SK-N-SH (cell line): Measurements from ENCODE around the gene SFTPB. TPM values are rescaled to one million over a fixed set of nuclear protein-coding genes. Genes with fewer than 3 reads are reported as not detected.

Experiments
- CTCF ChIA-PET: fragments of 300-600, 350-600 bp; formaldehyde crosslinking; extraction: SDS; loops from one replicate; lab custom pipeline; 2021; lab: Yijun Ruan, JAX
- POLR2A ChIA-PET: fragments of 350-600 bp; sonication (Branson Sonifier 250); formaldehyde crosslinking; extraction: SDS; loops from one replicate; lab custom pipeline; 2020; ENCODE audit warnings: antibody characterized with exemption, inconsistent platforms; lab: Yijun Ruan, JAX
- DNase-seq: peaks from one replicate; pipeline ENCODE4 v3.0.0; 2012
- H2AFZ ChIP-seq: fragments of 200-600 bp; sonication (generic); 2 replicates; pipeline ENCODE4 v1.8.1; 2016; ENCODE audit warnings: antibody characterized with exemption, mild to moderate bottlenecking, low read depth
- H3F3A ChIP-seq: fragments of 200-600 bp; sonication (generic); replicated peaks from 2 replicates; pipeline ENCODE3; 2016; ENCODE audit warnings: antibody characterized with exemption, mild to moderate bottlenecking; ENCODE audit not compliant: insufficient read depth
- H3K27ac ChIP-seq, 2 experiments: fragments of 200-500 bp in 1 of 2; fragments of 200-600 bp in 1 of 2; sonication (Bioruptor generic) in 1 of 2; sonication (generic), shearing (Covaris generic) in 1 of 2; 2 replicates each; pipeline versions ENCODE4 v1.5.1 to v1.6.1; 2014 to 2016; ENCODE audit warnings: low read depth in 2 of 2, inconsistent platforms in 1 of 2, low read length in 1 of 2, mild to moderate bottlenecking in 1 of 2, mixed read lengths in 1 of 2
- H3K27me3 ChIP-seq: fragments of 200-600 bp; sonication (generic), shearing (Covaris generic); 2 replicates; pipeline ENCODE4 v1.6.1; 2016; ENCODE audit warnings: mixed run types; ENCODE audit not compliant: insufficient read depth
- H3K36me3 ChIP-seq, 2 experiments: fragments of 200-500 bp in 1 of 2; fragments of 200-600 bp in 1 of 2; sonication (Bioruptor generic) in 1 of 2; sonication (generic) in 1 of 2; replicated peaks in 1 of 2; 2 replicates each; pipeline versions ENCODE3 to v1.5.1; 2014 to 2016; ENCODE audit warnings: low read length in 1 of 2, mild to moderate bottlenecking in 1 of 2; ENCODE audit not compliant: insufficient read depth in 2 of 2, control insufficient read depth in 1 of 2
- H3K4me1 ChIP-seq, 2 experiments: fragments of 200-500 bp in 1 of 2; fragments of 200-600 bp in 1 of 2; sonication (Bioruptor generic) in 1 of 2; sonication (generic), shearing (Covaris generic) in 1 of 2; 2 replicates each; pipeline versions ENCODE4 v1.5.1 to v1.6.1; 2014 to 2016; ENCODE audit warnings: low read depth in 1 of 2, low read length in 1 of 2, mixed run types in 1 of 2; ENCODE audit not compliant: insufficient read depth in 2 of 2, control insufficient read depth in 1 of 2
- H3K4me2 ChIP-seq: fragments of 200-600 bp; sonication (generic), shearing (Covaris generic); 2 replicates; pipeline ENCODE4 v1.6.1; 2017; ENCODE audit warnings: mixed run types
- H3K4me3 ChIP-seq, 2 experiments: fragments of 200-500 bp in 1 of 2; fragments of 200-600 bp in 1 of 2; sonication (Bioruptor generic) in 1 of 2; sonication (generic), shearing (Covaris generic) in 1 of 2; 2 replicates each; pipeline versions ENCODE4 v1.5.1 to v1.8.1; 2014 to 2016; ENCODE audit warnings: low read depth in 2 of 2, inconsistent platforms in 1 of 2, low read length in 1 of 2, mild to moderate bottlenecking in 1 of 2, mixed read lengths in 1 of 2, moderate library complexity in 1 of 2
- H3K79me2 ChIP-seq: fragments of 200-600 bp; sonication (generic); 2 replicates; pipeline ENCODE4 v1.8.1; 2017; ENCODE audit warnings: mild to moderate bottlenecking; ENCODE audit not compliant: insufficient read depth
- H3K9ac ChIP-seq: fragments of 200-600 bp; sonication (generic); 2 replicates; pipeline ENCODE4 v1.6.1; 2017; ENCODE audit warnings: mixed run types
- H3K9me2 ChIP-seq: fragments of 200-600 bp; sonication (generic); 2 replicates; pipeline ENCODE4 v1.6.1; 2017; ENCODE audit warnings: mixed run types
- H3K9me3 ChIP-seq: fragments of 200-600 bp; sonication (generic); 2 replicates; pipeline ENCODE4 v1.6.1; 2017; ENCODE audit warnings: mixed run types, mild to moderate bottlenecking, moderate library complexity
- H4K20me1 ChIP-seq: fragments of 200-600 bp; sonication (generic); 2 replicates; pipeline ENCODE4 v1.6.1; 2017; ENCODE audit warnings: mild to moderate bottlenecking, mixed run types; ENCODE audit not compliant: insufficient read depth
- CTCF ChIP-seq: fragments of 200-600 bp; sonication (generic); IDR thresholded peaks from 2 replicates; pipeline ENCODE4 v1.6.1; 2017; ENCODE audit warnings: antibody characterized with exemption, mild to moderate bottlenecking, moderate library complexity
- ELF1 ChIP-seq: IDR thresholded peaks from 2 replicates; pipeline ENCODE4 v1.4.0; 2012
- EZH2phosphoT487 ChIP-seq: fragments of 200-600 bp; sonication (generic); IDR thresholded peaks from 2 replicates; pipeline ENCODE4 v1.6.1; 2017; ENCODE audit warnings: low read depth, mixed run types, mild to moderate bottlenecking, antibody characterized with exemption, moderate library complexity, borderline replicate concordance
- FOXJ3 ChIP-seq: sonication (generic); formaldehyde crosslinking; IDR thresholded peaks from 2 replicates; pipeline ENCODE4 v1.5.1; 2020; ENCODE audit warnings: mild to moderate bottlenecking, missing genetic modification reagents
- JUND ChIP-seq: IDR thresholded peaks from 2 replicates; pipeline ENCODE4 v1.4.0; 2012
- MEF2A ChIP-seq: IDR thresholded peaks from 2 replicates; pipeline ENCODE4 v1.4.0; 2012; ENCODE audit warnings: low read depth, borderline replicate concordance
- MXI1 ChIP-seq: IDR thresholded peaks from 2 replicates; pipeline ENCODE4 v1.6.1; 2012; ENCODE audit warnings: mild to moderate bottlenecking, low read depth, low read length, improper control_type of control experiment
- NRF1 ChIP-seq: IDR thresholded peaks from 2 replicates; pipeline ENCODE4 v1.6.1; 2012; ENCODE audit warnings: low read depth, mild to moderate bottlenecking, low read length
- RAD21 ChIP-seq: IDR thresholded peaks from 2 replicates; pipeline ENCODE4 v1.6.1; 2012; ENCODE audit warnings: mild to moderate bottlenecking, low read length
- RXRA ChIP-seq: IDR thresholded peaks from 2 replicates; pipeline ENCODE4 v1.4.0; 2012; ENCODE audit warnings: low read depth, mild to moderate bottlenecking, borderline replicate concordance
- USF1 ChIP-seq: IDR thresholded peaks from 2 replicates; pipeline ENCODE4 v1.4.0; 2012; ENCODE audit warnings: low read depth, borderline replicate concordance
- YY1 ChIP-seq: IDR thresholded peaks from 2 replicates; pipeline ENCODE4 v1.4.0; 2012; ENCODE audit warnings: low read depth, mild to moderate bottlenecking
- WGBS: methylation state at CpG from one replicate; pipeline ENCODE4 v1.1.6; 2017; ENCODE audit warnings: low lambda C conversion rate; 5-methylcytosine and 5-hydroxymethylcytosine counted together
- polyA plus RNA-seq, 3 experiments: library from polyadenylated mRNA; depleted of rRNA; stranded (reverse); fragments of >200 nt; gene quantifications; 2 replicates each; pipeline ENCODE4 v1.2.3, GENCODE V29; 2012
- TF ChIP-seq, protein P1 (sequence below): fragments of 150-350 bp; IDR thresholded peaks from 2 replicates; pipeline ENCODE4 v1.6.1; 2017; ENCODE audit warnings: antibody characterized with exemption, low read length, low read depth, borderline replicate concordance
- TF ChIP-seq, protein P2 (sequence below): IDR thresholded peaks from 2 replicates; pipeline ENCODE4 v1.4.0; 2012; ENCODE audit warnings: low read depth, borderline replicate concordance

The SFTPB gene
- polyA plus RNA-seq, 1 of the 3 experiments (the other 2 are of a cell fraction): not detected

- H3K27ac ChIP-seq: peak overlapping the region in 1 of 2 experiments; percentile 54; a peak in 1 of 4 replicates
- no peaks in the 10 kb centered on the region for H4K20me1 ChIP-seq
- ChIA-PET POLR2A (interaction anchor here (0.6 kb wide), 1 partner anchor 9 kb away, joined by 3 read pairs; no protein-coding TSS in a partner anchor), CTCF (interaction anchor here (0.6 to 7.5 kb wide), 14 partner anchors 8 to 254 kb away, joined by 3 to 62 read pairs (median 4); partner anchors contain the start of gene SFTPB)
- WGBS: 95% methylated on average over 10 of the region's 10 CpGs
- H3K4me3 ChIP-seq: no peak overlapping the region
- DNase-seq: no peak
- no peak overlapping the region for H2AFZ ChIP-seq
- peaks cover 28% of the 10 kb centered on the region for H3F3A ChIP-seq
- no peaks in the 10 kb centered on the region for H3K9me2 ChIP-seq
- no peaks in the 10 kb centered on the region for H3K9me3 ChIP-seq
- H3K4me2 ChIP-seq: no peak overlapping the region
- H3K36me3 ChIP-seq: peaks cover 57 to 70% of the 10 kb centered on the region in 2 experiments
- H3K4me1 ChIP-seq: peaks cover 0 to 12% of the 10 kb centered on the region in 2 experiments; a peak in 1 of 4 replicates
- no peak overlapping the region for H3K9ac ChIP-seq
- H3K79me2 ChIP-seq: peaks cover 3% of the 10 kb centered on the region; the same call in 1 of the 2 replicates
- H3K27me3 ChIP-seq: no peaks in the 10 kb centered on the region
- no peak for TF ChIP-seq RXRA
- TF ChIP-seq USF1: no peak
- TF ChIP-seq RAD21: no peak
- TF ChIP-seq JUND: no peak
These were observed 20.0 kb downstream of the SFTPB start for GRCh38 chr2:85647823-85648526.

- DNase-seq: no peak
- Histone ChIP-seq H3K79me2 (peaks cover 2% of the 10 kb centered on the region; the same call in 1 of the 2 replicates), H3K9ac (no peak overlapping the region), H3K27me3 (no peaks in the 10 kb centered on the region), H2AFZ (no peak overlapping the region), H3K27ac (no peak overlapping the region), H3K36me3 (peaks cover 66 to 82% of the 10 kb centered on the region in 2 experiments), H3K4me3 (no peak overlapping the region), H3K9me3 (no peaks in the 10 kb centered on the region), H3K9me2 (no peaks in the 10 kb centered on the region), H3K4me2 (no peak overlapping the region), H3K4me1 (peaks cover 0 to 12% of the 10 kb centered on the region in 2 experiments; a peak in 1 of 4 replicates), H4K20me1 (no peaks in the 10 kb centered on the region), H3F3A (peaks cover 27% of the 10 kb centered on the region)
- POLR2A ChIA-PET: no interaction called here
- TF ChIP-seq RXRA: no peak
- CTCF ChIA-PET: interaction anchor here (0.7 to 1.9 kb wide), 4 partner anchors 9 to 433 kb away, joined by 3 to 10 read pairs (median 4); no protein-coding TSS in a partner anchor
- 100% methylated on average over 2 of the region's 2 CpGs for WGBS
These were observed 21.8 kb downstream of the SFTPB start for GRCh38 chr2:85646166-85646565.

GRCh38 chr2:85644909-85645308 is 23.1 kb downstream of the SFTPB start:
- WGBS: 93% methylated on average over 2 of the region's 8 CpGs
- H3K79me2 ChIP-seq: no peaks in the 10 kb centered on the region
- no peaks in the 10 kb centered on the region for H3K9me2 ChIP-seq
- H4K20me1 ChIP-seq: no peaks in the 10 kb centered on the region
- no peak for DNase-seq
- H3K36me3 ChIP-seq: peaks cover 72 to 80% of the 10 kb centered on the region in 2 experiments
- ChIA-PET CTCF (interaction anchor here (1.2 to 1.9 kb wide), 4 partner anchors 8 to 434 kb away, joined by 4 to 10 read pairs (median 8); no protein-coding TSS in a partner anchor), POLR2A (no interaction called here)
- H3K4me3 ChIP-seq: no peak overlapping the region
- H3K9ac ChIP-seq: no peak overlapping the region
- H3K4me1 ChIP-seq: peaks cover 0 to 12% of the 10 kb centered on the region in 2 experiments; a peak in 1 of 4 replicates
- H3K4me2 ChIP-seq: no peak overlapping the region
- peaks cover 27% of the 10 kb centered on the region for H3F3A ChIP-seq
- no peaks in the 10 kb centered on the region for H3K9me3 ChIP-seq
- H3K27me3 ChIP-seq: no peaks in the 10 kb centered on the region
- no peak overlapping the region for H3K27ac ChIP-seq
- no peak overlapping the region for H2AFZ ChIP-seq
- TF ChIP-seq EZH2phosphoT487: no peak
- TF ChIP-seq MXI1: no peak
- TF ChIP-seq CTCF: no peak
- no peak for TF ChIP-seq FOXJ3 (CRISPR knock-in tag)
- TF ChIP-seq, protein P1, sequence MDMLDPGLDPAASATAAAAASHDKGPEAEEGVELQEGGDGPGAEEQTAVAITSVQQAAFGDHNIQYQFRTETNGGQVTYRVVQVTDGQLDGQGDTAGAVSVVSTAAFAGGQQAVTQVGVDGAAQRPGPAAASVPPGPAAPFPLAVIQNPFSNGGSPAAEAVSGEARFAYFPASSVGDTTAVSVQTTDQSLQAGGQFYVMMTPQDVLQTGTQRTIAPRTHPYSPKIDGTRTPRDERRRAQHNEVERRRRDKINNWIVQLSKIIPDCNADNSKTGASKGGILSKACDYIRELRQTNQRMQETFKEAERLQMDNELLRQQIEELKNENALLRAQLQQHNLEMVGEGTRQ: no peak
- no peak for TF ChIP-seq NRF1
- TF ChIP-seq, protein P2, sequence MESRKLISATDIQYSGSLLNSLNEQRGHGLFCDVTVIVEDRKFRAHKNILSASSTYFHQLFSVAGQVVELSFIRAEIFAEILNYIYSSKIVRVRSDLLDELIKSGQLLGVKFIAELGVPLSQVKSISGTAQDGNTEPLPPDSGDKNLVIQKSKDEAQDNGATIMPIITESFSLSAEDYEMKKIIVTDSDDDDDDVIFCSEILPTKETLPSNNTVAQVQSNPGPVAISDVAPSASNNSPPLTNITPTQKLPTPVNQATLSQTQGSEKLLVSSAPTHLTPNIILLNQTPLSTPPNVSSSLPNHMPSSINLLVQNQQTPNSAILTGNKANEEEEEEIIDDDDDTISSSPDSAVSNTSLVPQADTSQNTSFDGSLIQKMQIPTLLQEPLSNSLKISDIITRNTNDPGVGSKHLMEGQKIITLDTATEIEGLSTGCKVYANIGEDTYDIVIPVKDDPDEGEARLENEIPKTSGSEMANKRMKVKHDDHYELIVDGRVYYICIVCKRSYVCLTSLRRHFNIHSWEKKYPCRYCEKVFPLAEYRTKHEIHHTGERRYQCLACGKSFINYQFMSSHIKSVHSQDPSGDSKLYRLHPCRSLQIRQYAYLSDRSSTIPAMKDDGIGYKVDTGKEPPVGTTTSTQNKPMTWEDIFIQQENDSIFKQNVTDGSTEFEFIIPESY: no peak
- TF ChIP-seq ELF1: no peak
- TF ChIP-seq YY1: no peak
- no peak for TF ChIP-seq JUND
- TF ChIP-seq MEF2A: no peak
